GM12864 (cell line): Measurements from ENCODE around the gene ZNF91.
"Not testable (repeated sequence)": the region's sequence is repeated elsewhere in the genome, so short reads cannot be mapped to it uniquely, and the experiment has no call there.

Source experiments
- DNase-seq: peaks from one replicate; pipeline ENCODE4 v3.0.0-alpha.2; 2011; ENCODE audit warnings: low read depth
- H3K4me3 ChIP-seq: 2 replicates; pipeline ENCODE4 v1.5.1; 2011; ENCODE audit warnings: mild to moderate bottlenecking, low read depth, low read length, control low read depth
- TF ChIP-seq, protein P1 (sequence below): IDR thresholded peaks from 2 replicates; pipeline ENCODE4 v1.5.1; 2011; ENCODE audit warnings: low read depth, mild to moderate bottlenecking, moderate library complexity, low read length, control low read depth, inconsistent platforms; ENCODE audit errors: missing control alignments

Gene ZNF91

GRCh38 chr19:23420824-23421223, 25.6 kb upstream of the ZNF91 start:
- TF ChIP-seq, protein P1, sequence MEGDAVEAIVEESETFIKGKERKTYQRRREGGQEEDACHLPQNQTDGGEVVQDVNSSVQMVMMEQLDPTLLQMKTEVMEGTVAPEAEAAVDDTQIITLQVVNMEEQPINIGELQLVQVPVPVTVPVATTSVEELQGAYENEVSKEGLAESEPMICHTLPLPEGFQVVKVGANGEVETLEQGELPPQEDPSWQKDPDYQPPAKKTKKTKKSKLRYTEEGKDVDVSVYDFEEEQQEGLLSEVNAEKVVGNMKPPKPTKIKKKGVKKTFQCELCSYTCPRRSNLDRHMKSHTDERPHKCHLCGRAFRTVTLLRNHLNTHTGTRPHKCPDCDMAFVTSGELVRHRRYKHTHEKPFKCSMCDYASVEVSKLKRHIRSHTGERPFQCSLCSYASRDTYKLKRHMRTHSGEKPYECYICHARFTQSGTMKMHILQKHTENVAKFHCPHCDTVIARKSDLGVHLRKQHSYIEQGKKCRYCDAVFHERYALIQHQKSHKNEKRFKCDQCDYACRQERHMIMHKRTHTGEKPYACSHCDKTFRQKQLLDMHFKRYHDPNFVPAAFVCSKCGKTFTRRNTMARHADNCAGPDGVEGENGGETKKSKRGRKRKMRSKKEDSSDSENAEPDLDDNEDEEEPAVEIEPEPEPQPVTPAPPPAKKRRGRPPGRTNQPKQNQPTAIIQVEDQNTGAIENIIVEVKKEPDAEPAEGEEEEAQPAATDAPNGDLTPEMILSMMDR: no peak

GRCh38 chr19:23419261-23419660, 24.0 kb upstream of the ZNF91 start:
- not testable (repeated sequence) for DNase-seq, H3K4me3 ChIP-seq

More at GRCh38 chr19:23420824-23421223, 25.6 kb upstream of the ZNF91 start:
- DNase-seq: no peak
- H3K4me3 ChIP-seq: no peak overlapping the region

DNA sequence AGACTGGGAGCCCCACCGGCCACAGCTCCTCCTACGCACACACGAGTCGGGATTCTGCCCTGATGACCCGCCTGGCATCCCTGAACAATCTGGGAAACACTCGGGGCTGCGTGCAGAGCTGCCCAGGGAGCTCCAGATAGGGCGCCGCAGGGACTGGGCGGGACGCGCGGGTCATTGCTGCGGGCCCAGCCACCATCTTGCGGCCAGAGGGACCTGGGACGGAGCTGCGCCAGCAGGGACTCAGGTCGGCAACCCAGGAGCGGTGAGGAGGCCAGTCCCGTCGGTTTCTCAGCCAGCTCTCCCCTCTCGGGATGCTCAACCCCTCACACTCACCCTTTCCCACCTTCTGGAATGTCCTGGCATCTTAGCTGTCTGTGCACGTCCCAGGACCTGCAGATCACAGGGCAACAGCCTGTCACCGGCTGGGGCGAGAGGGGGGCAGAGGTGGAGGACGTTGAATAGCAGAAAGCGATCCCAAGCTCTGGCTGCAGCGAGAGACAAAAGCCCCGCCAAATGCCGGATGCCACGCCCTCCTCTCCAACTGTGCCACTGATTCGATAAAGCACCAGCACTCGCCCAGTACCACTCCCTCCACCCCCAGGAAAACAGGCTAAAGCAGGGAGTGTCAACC, 20.4 kb upstream of the ZNF91 start:
- H3K4me3 ChIP-seq: no peak overlapping the region
- DNase-seq: no peak

GRCh38 chr19:23415034-23415433, 19.8 kb upstream of the ZNF91 start:
- no peak for DNase-seq
- H3K4me3 ChIP-seq: no peak overlapping the region
- TF ChIP-seq, protein P1: no peak

More for the DNA sequence above, 20.4 kb upstream of the ZNF91 start:
- TF ChIP-seq, protein P1: no peak

DNA sequence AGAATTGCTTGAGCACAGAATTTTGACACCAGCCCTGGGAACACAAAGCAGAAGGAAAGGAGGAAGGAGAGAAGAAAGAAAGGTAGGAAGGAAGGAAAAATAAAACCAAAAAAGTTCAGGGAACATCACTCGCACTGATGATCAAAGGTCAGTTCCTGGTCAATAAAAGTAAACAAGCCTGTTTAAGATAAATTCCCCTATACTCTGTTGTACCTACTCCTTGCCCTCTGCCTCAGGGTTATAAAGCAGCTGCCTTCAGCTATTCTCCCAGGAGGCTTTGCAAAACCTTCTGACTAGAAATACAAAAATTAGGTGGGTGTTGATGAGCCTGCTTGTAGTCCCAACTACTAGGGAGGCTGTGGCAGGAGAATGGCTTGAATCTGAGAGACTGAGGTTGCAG, 14.9 kb upstream of the ZNF91 start:
- no peak for DNase-seq
- no peak overlapping the region for H3K4me3 ChIP-seq
- TF ChIP-seq, protein P1: no peak

DNA sequence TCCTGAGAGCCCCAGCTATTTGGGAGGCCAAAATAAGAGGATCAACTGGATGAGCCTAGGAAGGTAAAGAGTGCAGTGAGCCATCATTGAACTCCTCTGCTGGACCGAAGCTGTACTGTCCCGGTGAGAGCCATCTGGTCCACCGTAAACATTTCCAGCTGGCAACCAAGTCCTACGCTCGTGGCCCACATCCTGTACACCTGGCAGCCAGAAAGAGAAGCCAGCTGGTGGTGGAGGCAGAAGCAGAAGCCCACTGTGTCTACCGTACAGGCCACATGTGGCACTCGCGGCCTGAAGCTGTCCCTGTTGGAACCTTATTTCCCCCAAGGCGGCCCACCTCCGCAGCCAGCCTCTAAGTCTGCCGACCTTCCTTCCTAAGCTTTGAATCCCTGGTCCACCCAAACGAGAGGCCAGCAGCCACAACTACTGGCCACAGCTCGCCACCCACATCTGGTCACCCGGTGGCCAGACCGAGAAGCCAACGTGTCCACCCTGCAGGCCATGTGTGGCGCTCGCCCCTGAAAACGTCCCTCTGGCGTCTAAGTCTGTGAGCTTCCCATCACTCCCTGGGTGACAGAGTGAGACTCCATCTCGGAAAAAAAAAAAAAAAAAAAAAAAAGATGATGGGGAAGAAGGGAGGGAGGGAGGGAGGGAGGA, 14.2 kb upstream of the ZNF91 start:
- TF ChIP-seq, protein P1: no peak
- H3K4me3 ChIP-seq: no peak overlapping the region
- DNase-seq: no peak

GRCh38 chr19:23407616-23408133, 12.4 kb upstream of the ZNF91 start:
- TF ChIP-seq, protein P1: no peak
- H3K4me3 ChIP-seq: no peak overlapping the region
- DNase-seq: no peak
